Measurements from ENCODE around the gene ST6GALNAC2.

DNA sequence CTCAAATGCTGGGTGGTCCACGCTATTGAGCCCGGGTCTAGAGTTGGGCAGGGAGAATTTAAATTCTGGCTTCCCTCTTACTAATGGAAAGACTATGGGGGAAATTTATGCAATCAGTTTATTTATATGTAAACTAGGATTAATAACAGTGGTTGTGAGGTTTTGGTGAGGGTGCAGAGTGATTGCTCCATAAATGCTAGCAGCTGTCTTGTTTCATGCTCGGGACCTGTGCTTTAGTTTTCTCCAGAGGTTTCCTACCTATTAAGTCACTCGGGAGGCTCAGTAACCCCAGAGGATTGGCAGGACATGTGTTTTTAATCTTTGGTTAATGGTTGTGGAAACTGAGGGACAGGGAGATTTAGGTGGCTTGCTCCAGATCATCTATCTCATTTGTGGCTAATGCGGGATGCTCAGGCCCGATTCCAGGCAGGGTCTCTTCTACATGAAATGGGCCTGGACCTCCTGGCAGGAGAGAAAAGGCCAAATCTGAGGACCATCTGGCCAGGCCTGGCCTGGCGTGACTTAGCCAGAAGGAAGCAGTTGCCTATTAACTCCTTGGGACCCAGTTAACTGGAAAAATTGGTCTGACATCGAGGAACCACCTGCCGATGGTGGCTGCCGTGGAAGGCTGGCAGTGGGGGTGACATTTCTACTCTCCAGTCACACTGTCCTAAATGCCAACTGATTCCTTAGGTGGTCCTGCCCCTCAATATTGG is 43.8 kb downstream of the ST6GALNAC2 start:
- no peak for TF ChIP-seq POLR2AphosphoS5 (IDR thresholded peaks at IDR 0.05)
- TF ChIP-seq, protein P1, sequence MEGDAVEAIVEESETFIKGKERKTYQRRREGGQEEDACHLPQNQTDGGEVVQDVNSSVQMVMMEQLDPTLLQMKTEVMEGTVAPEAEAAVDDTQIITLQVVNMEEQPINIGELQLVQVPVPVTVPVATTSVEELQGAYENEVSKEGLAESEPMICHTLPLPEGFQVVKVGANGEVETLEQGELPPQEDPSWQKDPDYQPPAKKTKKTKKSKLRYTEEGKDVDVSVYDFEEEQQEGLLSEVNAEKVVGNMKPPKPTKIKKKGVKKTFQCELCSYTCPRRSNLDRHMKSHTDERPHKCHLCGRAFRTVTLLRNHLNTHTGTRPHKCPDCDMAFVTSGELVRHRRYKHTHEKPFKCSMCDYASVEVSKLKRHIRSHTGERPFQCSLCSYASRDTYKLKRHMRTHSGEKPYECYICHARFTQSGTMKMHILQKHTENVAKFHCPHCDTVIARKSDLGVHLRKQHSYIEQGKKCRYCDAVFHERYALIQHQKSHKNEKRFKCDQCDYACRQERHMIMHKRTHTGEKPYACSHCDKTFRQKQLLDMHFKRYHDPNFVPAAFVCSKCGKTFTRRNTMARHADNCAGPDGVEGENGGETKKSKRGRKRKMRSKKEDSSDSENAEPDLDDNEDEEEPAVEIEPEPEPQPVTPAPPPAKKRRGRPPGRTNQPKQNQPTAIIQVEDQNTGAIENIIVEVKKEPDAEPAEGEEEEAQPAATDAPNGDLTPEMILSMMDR (IDR thresholded peaks at IDR 0.05): no peak
- no peak for TF ChIP-seq POLR2A (IDR thresholded peaks at IDR 0.05)
- no peak for TF ChIP-seq EP300 (IDR thresholded peaks at IDR 0.05; ENCODE audit: low read depth)
